Stimulated activated CD4-positive, alpha-beta T cell treated with anti-CD3 and anti-CD28 coated beads, Interleukin-15, amount 100 ng/mL, for 1 hour (primary cell): Measurements from ENCODE around the gene SUSD1.
"Not testable (repeated sequence)": the region's sequence is repeated elsewhere in the genome, so short reads cannot be mapped to it uniquely, and the experiment has no call there.

ENCODE experiments used
- DNase-seq, 2 donors: peaks; one replicate each; pipeline ENCODE4 v3.0.0-alpha.2; 2020; ENCODE audit warnings: low read depth in 1 of 2, low spot score in 1 of 2

SUSD1 gene

GRCh38 chr9:112132356-112132755 is 42.7 kb downstream of the SUSD1 start:
- DNase-seq = no peak

DNA sequence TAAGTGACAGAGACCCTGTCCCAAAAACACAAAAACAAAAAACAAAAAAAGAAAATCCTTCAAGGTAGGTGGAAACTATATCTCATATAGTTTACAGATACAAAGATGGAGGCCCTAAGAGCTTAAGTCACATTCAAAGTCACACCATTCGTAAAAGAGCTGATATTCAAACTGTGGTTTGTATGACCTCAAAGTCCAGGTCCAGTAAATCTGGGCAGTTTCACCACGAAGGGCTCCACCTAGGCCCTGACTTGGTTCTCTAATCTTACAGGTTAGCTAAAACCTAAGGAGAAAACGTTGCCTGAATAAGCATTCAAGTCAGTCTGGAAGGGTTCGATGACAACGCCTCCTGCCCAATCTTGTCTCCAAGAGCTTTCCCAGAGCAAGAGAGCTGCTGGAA is 44.1 kb downstream of the SUSD1 start:
- DNase-seq = no peak

DNA sequence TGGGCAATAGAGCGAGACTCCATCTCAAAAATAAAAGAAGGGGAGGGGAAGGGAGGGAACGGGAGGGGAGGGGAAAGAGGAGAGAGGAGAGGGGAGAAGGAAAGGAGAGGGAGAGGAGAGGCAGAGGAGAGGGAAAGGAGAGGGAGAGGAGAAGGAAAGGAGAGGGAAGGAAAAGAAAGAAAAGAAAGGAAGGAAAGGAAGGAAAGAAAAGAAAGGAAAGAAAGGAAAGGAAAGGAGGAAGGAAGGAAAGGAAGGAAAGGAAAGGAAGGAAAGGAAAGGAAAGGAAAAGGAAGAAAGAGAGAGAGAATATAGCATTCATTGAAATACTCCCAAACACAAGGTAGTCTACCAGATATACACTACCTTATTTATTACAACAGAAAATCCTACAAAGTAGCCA is 44.8 kb downstream of the SUSD1 start:
- DNase-seq = no peak

DNA sequence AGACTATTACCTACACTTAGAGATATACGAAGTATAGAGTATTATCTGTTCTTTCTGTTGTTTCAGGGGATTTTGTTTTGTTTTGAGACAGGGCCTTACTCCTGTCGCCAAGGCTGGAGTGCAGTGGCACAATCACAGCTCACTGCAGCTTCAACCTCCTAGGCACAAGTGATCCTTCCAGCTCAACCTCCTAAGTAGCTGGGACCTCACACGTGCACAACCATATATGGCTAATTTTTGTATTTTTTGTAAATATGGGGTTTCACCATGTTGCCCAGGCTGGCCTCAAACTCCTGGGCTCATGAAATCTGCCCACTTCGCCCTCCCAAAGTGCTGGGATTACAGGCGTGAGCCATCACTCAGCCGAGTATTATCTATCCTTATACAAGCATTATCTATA is 45.9 kb downstream of the SUSD1 start:
- no peak for DNase-seq

DNA sequence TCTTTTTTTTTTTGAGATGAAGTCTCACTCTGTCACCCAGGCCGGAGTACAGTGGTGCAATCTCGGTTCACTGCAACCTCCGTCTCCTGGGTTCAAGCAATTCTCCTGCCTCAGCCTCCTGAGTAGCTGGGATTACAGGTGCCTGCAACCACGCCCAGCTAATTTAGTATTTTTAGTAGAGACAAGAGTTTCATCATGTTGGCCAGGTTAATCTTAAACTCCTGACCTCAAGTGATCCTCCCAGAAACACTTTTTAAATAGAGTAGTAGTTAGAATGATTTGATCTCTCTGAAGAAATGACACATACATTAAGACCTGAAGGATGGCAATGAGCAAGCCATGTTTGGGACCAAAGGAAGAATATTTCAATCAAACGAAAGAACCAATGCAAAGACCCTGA is 46.7 kb downstream of the SUSD1 start:
- DNase-seq = not testable (repeated sequence)

DNA sequence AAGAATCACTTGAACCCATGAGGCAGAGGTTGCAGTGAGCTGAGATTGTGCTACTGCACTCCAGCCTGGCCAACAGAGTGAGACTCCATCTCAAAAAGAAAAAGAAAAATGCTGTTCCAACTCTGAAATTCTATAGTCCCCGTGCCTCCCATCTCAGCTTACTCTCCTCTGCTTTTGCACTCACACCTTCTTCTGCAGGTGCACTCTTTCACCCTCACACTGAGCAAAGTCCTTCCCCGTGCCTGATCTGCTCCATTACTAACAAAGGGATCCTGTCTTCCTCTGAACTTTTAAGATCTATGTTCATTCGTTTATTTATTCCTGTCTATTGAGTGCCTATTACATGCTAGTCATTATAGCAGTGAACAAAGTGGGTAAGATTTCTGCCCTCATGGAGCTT is 47.8 kb downstream of the SUSD1 start:
- DNase-seq = no peak

DNA sequence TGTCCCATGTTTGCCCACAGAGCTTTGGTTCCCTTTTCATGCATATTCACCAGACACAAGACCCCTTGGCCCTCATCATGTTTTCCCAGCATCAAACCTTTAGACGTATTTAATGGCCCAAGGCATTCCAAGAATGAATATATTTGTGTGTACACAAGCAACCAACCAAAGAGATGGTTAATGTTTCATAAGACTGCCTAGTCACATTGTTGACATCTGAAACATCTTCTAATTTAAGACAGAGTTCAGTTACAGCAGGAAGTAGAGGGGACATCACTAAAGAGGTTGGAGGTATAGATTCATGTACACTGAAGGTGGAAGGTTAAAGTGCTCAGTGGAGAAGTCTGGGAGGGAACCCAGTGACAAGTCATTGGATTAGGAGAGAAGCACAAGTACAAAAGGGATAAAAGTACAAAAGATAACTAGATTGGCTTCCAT is 49.1 kb downstream of the SUSD1 start:
- DNase-seq = no peak

GRCh38 chr9:112124156-112124555 is 50.9 kb downstream of the SUSD1 start:
- no peak for DNase-seq

DNA sequence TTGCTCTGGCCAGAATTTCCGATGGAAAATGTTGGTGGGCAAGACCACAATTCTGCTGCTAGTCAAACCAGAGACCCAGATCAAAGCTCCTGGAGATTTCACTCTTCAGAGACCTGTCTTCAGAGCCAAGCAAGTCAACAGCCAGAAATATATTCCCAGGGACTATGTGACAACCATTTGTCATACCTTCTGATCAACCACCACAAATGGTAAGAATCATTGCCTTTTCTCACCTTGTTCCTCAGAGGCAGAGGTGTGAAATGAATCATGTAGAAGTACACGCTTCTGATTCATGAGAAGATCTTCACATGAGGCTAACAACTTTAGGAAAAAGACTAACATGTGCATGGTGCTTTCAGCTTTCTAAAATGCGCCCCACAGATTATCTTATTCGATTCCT is 53.5 kb downstream of the SUSD1 start:
- DNase-seq = no peak

DNA sequence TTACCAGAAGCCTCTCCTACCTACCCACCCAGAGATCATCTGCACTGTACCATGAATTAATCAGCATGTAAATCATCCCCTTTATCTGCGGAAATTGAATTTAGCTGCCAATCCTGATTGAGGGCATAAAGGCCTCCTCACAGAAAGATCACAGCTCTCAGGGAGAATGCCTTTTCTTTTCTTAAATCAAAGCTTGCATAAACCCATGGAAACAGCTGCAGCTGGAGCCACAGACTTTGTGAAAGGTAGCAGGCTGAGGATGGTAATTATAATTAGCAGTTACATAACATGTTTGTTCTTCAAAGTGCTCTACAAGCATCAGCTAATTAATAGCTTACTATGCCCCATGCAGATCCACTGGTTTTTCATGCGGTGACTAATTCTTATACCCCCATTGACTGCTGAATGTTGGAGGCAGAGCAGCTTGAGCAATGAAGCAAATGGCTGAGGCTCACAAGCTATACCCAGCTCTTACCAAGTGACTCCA is 54.6 kb downstream of the SUSD1 start:
- DNase-seq = no peak

DNA sequence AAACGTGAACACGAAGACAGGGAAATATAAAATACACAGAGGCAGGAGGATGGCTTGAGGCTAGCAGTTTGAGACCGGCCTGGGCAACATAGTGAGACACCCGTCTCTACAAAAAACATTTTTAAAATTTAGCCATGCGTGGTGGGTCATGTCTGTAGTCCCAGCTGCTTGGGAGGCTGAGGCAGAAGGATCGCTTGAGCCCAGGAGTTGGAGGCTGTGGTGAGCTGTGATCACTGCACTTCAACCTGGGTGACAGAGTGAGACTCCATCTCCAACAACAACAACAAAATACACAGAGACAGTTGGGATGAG is 55.1 kb downstream of the SUSD1 start:
- no peak for DNase-seq

GRCh38 chr9:112119225-112120029 is 55.7 kb downstream of the SUSD1 start:
- DNase-seq = no peak

DNA sequence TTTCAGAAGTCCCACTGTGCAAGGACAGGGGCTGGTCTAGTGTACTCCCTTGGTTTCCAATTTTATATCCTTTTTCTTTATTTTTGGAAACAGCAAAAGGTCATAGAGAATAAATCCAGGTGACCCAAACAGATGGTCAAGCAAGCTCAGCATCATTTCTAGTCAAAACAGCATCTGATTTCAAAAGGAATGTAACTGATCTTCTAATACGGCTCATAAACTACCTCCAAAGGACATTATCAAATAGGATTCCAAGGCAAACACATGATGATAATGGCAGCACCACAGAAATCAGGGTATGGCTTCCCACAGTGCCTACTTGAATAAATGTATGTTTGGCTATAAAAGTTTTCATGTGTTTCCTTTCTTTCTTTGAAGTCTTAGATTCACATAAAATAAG is 57.1 kb downstream of the SUSD1 start:
- no peak for DNase-seq

DNA sequence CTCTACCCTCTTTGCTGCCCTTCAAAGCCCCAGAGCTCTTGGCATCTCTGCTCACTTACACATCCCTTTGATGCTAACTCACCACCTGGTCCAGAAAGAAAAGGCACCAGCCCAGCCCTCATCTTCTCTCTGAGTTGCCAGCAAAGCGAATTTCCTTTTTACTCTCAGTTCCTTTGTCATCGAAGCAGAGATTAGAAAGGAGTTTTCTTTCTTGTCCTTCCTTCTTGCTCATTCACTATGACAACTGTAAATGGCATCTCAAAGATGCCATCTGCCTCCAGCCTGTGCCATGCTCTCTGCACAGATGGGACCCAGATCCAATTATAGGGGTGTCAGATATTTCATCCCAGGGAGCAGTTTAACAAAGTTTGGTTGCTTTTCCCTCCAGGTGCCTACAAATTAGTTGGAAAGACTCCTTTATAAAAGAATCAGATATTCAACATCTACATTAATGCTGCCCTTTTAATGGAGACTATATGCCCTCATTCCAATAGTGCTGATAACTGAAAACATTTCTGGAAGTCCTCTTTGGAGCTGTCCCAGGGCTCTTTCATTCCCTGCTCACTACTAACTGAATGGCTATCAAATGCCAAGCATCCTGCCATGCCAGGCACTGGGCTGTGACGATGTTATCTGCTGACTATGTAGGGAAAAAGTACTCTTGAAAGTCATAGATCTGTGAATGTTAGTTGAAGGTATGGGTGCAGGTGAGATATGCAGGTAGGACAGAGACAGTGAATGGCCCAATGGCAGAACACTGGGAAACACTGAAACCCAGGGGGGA is 58.9 kb downstream of the SUSD1 start:
- no peak for DNase-seq

DNA sequence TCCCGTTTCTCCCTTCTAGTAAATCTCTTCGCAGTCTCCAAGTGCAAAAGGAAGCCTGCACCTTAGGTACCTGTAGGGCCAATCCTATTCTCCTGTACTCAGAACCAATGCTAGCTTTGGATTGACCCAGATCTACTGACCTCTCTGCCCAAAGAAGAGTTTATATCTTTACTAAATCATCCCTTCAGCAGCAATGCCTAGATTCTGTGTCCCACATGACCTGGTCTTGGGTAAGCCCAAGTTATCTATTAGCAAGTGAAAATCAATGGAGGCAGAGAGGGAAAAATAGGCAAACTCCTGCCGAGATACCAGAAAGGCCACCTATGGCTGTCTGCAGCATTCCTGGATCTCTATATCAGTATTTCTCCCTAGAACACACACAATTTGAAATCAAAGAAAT is 60.0 kb downstream of the SUSD1 start:
- DNase-seq = no peak

DNA sequence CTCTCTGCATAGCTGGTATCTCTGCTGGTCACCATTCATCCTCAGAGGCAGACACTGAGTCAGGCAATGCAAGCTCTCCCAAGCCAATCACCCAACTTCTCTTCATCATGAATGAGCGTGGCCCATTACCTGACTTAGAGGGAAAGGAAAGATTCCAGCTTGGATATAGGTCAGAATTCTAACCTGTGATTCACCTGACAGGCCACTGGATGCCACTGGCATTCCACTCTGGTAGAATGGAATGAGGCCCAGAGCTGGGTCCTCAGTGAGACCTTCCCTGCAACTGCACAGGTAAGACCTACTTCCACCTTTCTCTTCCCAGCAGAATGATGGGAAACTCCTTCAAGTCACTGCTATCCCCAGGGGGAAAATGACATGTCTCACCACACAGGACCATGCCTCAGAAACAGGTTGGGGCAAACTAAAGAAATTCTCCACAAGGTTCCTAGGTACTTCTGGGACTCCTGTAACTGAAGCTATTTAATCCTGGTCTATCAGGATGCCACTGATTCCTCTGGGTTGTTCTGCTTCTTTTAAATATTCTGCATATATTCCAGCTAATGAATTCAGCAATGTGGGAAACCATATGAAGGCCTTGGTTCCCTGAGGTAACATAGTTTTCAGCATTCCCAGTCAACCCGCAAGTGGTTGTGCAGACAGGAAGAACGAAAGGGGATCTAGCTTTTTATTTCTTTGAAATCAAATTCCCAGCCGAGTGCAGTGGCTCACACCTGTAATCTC is 62.0 kb downstream of the SUSD1 start:
- DNase-seq = no peak

DNA sequence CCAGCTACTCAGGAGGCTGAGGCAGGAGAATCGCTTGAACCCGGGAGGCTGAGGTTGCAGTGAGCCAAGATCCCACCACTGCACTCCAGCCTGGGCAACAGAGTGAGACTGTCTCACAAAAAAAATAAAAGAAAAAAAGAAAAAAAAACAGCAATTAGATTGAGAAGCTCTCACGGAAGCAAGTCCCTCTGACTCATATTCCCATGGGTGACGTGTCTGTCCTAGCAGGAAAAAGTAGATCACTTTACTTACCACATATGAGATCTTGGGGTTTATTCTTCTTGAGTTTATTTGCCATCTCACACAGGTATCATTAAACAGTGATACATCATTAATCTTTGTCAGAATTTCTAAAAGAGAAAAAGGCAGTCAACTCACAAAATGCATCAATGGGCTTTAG is 62.6 kb downstream of the SUSD1 start:
- no peak for DNase-seq

GRCh38 chr9:112111461-112111860 is 63.6 kb downstream of the SUSD1 start:
- DNase-seq = no peak

- DNase-seq = no peak
Measured at GRCh38 chr9:112110777-112111113, 64.4 kb downstream of the SUSD1 start.

- DNase-seq = no peak
Measured at GRCh38 chr9:112110094-112110776, 64.9 kb downstream of the SUSD1 start.

DNA sequence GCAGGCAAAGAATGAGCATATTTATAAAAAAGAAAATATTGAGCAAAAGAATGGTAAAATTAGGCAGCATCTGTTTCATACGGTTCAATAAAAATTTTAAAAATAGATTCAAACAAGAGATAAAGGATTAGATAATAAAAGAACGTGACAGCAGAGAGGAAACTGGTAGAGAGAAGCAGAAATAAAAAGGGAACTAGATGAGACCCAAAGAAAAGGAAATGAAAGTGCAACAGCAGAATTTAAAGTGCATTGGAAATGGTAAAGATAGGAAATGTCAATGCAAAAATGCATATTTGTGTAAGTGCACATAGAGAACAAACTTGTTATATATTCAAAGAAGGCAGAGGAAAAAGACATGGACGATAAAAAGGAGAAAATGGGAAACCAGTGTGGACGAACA is 70.2 kb downstream of the SUSD1 start:
- DNase-seq = no peak
